SU-DHL-6 (cell line): ENCODE measurements around the gene EIF4G2.

Experiments
- EZH2phosphoT487 ChIP-seq: fragments of 200-600 bp; sonication (generic), shearing (Covaris generic); conservative IDR thresholded peaks from 2 replicates; pipeline ENCODE4 v1.6.1; 2018; ENCODE audit warnings: mild to moderate bottlenecking, antibody characterized with exemption, low read length, moderate library complexity, mixed read lengths
- TF ChIP-seq, protein P1 (sequence below): fragments of 200-600 bp; sonication (generic); IDR thresholded peaks from one replicate; pipeline ENCODE4 v1.5.1; 2017; ENCODE audit warnings: antibody characterized with exemption, mild to moderate bottlenecking, low read length, moderate library complexity; ENCODE audit not compliant: insufficient read depth, poor library complexity, severe bottlenecking

GRCh38 chr11:10792385-10793068 is 16.2 kb downstream of the EIF4G2 start:
- no peak for TF ChIP-seq EZH2phosphoT487
- TF ChIP-seq, protein P1, sequence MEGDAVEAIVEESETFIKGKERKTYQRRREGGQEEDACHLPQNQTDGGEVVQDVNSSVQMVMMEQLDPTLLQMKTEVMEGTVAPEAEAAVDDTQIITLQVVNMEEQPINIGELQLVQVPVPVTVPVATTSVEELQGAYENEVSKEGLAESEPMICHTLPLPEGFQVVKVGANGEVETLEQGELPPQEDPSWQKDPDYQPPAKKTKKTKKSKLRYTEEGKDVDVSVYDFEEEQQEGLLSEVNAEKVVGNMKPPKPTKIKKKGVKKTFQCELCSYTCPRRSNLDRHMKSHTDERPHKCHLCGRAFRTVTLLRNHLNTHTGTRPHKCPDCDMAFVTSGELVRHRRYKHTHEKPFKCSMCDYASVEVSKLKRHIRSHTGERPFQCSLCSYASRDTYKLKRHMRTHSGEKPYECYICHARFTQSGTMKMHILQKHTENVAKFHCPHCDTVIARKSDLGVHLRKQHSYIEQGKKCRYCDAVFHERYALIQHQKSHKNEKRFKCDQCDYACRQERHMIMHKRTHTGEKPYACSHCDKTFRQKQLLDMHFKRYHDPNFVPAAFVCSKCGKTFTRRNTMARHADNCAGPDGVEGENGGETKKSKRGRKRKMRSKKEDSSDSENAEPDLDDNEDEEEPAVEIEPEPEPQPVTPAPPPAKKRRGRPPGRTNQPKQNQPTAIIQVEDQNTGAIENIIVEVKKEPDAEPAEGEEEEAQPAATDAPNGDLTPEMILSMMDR = peak; percentile 97
